ENCODE data around the gene CHPF.

Gene CHPF

GRCh38 chr2:219551441-219552381 is 8.1 kb upstream of the CHPF start:
- no peak for DNase-seq (ENCODE audit: low read depth in 2 of 2)

- DNase-seq (ENCODE audit: low read depth in 2 of 2): no peak
Measured at GRCh38 chr2:219549619-219550018, 6.0 kb upstream of the CHPF start.

- DNase-seq (ENCODE audit: low read depth in 2 of 2): no peak
Measured at GRCh38 chr2:219548990-219549389, 5.4 kb upstream of the CHPF start.

GRCh38 chr2:219547621-219548020 is 4.0 kb upstream of the CHPF start:
- DNase-seq (ENCODE audit: low read depth in 2 of 2): no peak

GRCh38 chr2:219545943-219546352 is 2.3 kb upstream of the CHPF start:
- DNase-seq (ENCODE audit: low read depth in 2 of 2): no peak

GRCh38 chr2:219545295-219545942 is 1.8 kb upstream of the CHPF start:
- no peak for DNase-seq (ENCODE audit: low read depth in 2 of 2)

- no peak for DNase-seq (ENCODE audit: low read depth in 2 of 2)
Measured at GRCh38 chr2:219544567-219544966, 958 bp upstream of the CHPF start.

- DNase-seq (ENCODE audit: low read depth in 2 of 2): no peak
Measured at GRCh38 chr2:219542931-219543595, 546 bp downstream of the CHPF start.

- peak; percentile 28 to 29 for DNase-seq (ENCODE audit: low read depth in 2 of 2)
Measured at GRCh38 chr2:219541611-219542180, 1.9 kb downstream of the CHPF start.

- DNase-seq (ENCODE audit: low read depth in 2 of 2): no peak
Measured at GRCh38 chr2:219540784-219541504, 2.7 kb downstream of the CHPF start.

GRCh38 chr2:219539926-219540678 is 3.5 kb downstream of the CHPF start:
- DNase-seq (ENCODE audit: low read depth in 2 of 2): no peak

GRCh38 chr2:219538956-219539788 is 4.4 kb downstream of the CHPF start:
- DNase-seq (ENCODE audit: low read depth in 2 of 2): no peak

- no peak for DNase-seq (ENCODE audit: low read depth in 2 of 2)
Measured at GRCh38 chr2:219538504-219538951, 5.1 kb downstream of the CHPF start.

GRCh38 chr2:219537657-219538488 is 5.7 kb downstream of the CHPF start:
- DNase-seq (ENCODE audit: low read depth in 2 of 2): no peak

- DNase-seq (ENCODE audit: low read depth in 2 of 2): no peak
Measured at GRCh38 chr2:219536967-219537366, 6.6 kb downstream of the CHPF start.

- DNase-seq (ENCODE audit: low read depth in 2 of 2): no peak
Measured at GRCh38 chr2:219536425-219536824, 7.2 kb downstream of the CHPF start.

GRCh38 chr2:219533930-219534661 is 9.5 kb downstream of the CHPF start:
- no peak for DNase-seq (ENCODE audit: low read depth in 2 of 2)

GRCh38 chr2:219532378-219532649 is 11.3 kb downstream of the CHPF start:
- DNase-seq (ENCODE audit: low read depth in 2 of 2): no peak

All from fibroblast of skin of left quadriceps (primary cell).